ENCODE measurements around the gene NMT1.

DNA sequence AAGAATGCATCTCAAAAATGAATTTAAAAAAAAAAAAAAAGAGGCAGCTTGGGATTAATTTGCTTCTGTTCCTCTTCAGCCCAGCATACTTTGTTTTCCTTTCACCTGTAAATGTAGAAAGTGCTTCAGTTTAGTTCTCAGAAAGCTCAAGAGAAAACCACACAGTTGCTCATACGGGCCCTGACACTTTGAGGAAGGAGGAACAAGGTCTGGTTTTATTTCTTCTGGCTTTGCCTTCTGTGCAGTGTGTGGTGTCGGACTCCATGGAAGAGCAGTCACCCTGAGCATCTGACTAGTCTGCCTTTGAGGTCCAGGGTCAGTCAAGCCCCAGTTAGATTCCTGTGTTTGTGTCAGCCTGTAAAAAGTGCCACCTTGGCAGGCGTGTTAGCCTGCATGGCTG is 27.6 kb downstream of the NMT1 start:
- TF ChIP-seq, protein P1, sequence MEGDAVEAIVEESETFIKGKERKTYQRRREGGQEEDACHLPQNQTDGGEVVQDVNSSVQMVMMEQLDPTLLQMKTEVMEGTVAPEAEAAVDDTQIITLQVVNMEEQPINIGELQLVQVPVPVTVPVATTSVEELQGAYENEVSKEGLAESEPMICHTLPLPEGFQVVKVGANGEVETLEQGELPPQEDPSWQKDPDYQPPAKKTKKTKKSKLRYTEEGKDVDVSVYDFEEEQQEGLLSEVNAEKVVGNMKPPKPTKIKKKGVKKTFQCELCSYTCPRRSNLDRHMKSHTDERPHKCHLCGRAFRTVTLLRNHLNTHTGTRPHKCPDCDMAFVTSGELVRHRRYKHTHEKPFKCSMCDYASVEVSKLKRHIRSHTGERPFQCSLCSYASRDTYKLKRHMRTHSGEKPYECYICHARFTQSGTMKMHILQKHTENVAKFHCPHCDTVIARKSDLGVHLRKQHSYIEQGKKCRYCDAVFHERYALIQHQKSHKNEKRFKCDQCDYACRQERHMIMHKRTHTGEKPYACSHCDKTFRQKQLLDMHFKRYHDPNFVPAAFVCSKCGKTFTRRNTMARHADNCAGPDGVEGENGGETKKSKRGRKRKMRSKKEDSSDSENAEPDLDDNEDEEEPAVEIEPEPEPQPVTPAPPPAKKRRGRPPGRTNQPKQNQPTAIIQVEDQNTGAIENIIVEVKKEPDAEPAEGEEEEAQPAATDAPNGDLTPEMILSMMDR (IDR thresholded peaks at IDR 0.05 in 8 of 11, conservative IDR thresholded peaks at IDR 0.05 in 3 of 11): no peak
- no peak for TF ChIP-seq POLR2A (IDR thresholded peaks at IDR 0.05)

Measured in spleen (tissue), 7 donors.